ENCODE measurements around the gene RPS19. TPM values are rescaled to one million over a fixed set of nuclear protein-coding genes. Genes with fewer than 3 reads are reported as not detected.

RPS19 gene
- polyA plus RNA-seq, 1 donor (not counting 4 experiments of a cell fraction or from before 2014, with no cell fraction given), result 2,290 TPM

DNA sequence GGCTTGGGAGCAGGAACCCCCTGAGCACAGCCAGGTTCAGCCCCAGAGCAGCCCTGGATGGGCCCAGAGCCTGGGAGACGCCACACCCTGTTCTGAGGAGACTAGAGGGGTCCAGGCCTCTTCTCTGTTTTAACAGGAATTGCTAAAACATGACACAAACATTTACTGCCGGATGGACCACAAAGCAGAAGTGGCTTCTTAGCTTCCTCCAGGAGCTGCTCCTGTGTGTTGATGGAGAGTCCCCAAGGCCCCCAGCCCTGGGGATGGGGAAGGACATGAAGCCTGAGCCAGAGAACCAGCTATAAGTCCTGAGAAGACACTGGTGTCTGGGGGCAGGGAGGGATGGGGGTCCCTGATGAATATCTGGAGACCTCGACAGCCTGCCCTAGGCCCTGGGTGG, 49.0 kb upstream of the RPS19 start:
- Histone ChIP-seq H3K27me3 (ENCODE audit: control insufficient read depth, extremely low read depth, insufficient read depth, low read length) (peaks cover 6% of the 10 kb centered on the region), H3K4me3 (ENCODE audit: control insufficient read depth in 2 of 3, extremely low read depth in 1 of 3, insufficient read depth in 2 of 3, low read depth in 1 of 3, low read length in 3 of 3) (no peak overlapping the region), H3K4me2 (ENCODE audit: control insufficient read depth, extremely low read depth, insufficient read depth, low read depth, low read length) (no peak overlapping the region), H3K27ac (ENCODE audit: control insufficient read depth, insufficient read depth, low read length) (no peak overlapping the region), H3K9ac (ENCODE audit: control insufficient read depth, extremely low read depth, insufficient read depth, low read length) (no peak overlapping the region), H3K79me2 (ENCODE audit: control insufficient read depth, insufficient read depth, low read length) (no peaks in the 10 kb centered on the region), H3K36me3 (ENCODE audit: control insufficient read depth in 2 of 2, extremely low read depth in 1 of 2, insufficient read depth in 2 of 2, low read length in 2 of 2) (no peaks in the 10 kb centered on the region), H3K9me3 (ENCODE audit: control insufficient read depth, low read depth, low read length) (no peaks in the 10 kb centered on the region), H3K9me1 (ENCODE audit: control insufficient read depth, extremely low read depth, insufficient read depth, low read length) (no peaks in the 10 kb centered on the region), H2AFZ (ENCODE audit: control insufficient read depth, low read length) (no peak overlapping the region), H4K20me1 (ENCODE audit: control insufficient read depth, extremely low read depth, insufficient read depth, low read length) (no peaks in the 10 kb centered on the region), H3K4me1 (ENCODE audit: control insufficient read depth, extremely low read depth, insufficient read depth, low read length) (no peaks in the 10 kb centered on the region)
- FAIRE-seq (no peak), DNase-seq (ENCODE audit: low read depth, low spot score) (no peak)
- dilution Hi-C loops (cut with MboI; ENCODE audit: extremely low pct_ligation_motif_present, low sequenced_read_pairs), result no loop called here
- TF ChIP-seq, protein P1, sequence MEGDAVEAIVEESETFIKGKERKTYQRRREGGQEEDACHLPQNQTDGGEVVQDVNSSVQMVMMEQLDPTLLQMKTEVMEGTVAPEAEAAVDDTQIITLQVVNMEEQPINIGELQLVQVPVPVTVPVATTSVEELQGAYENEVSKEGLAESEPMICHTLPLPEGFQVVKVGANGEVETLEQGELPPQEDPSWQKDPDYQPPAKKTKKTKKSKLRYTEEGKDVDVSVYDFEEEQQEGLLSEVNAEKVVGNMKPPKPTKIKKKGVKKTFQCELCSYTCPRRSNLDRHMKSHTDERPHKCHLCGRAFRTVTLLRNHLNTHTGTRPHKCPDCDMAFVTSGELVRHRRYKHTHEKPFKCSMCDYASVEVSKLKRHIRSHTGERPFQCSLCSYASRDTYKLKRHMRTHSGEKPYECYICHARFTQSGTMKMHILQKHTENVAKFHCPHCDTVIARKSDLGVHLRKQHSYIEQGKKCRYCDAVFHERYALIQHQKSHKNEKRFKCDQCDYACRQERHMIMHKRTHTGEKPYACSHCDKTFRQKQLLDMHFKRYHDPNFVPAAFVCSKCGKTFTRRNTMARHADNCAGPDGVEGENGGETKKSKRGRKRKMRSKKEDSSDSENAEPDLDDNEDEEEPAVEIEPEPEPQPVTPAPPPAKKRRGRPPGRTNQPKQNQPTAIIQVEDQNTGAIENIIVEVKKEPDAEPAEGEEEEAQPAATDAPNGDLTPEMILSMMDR (optimal IDR thresholded peaks at IDR 0.05 in 1 of 3, IDR thresholded peaks at IDR 0.05 in 1 of 3, conservative IDR thresholded peaks at IDR 0.05 in 1 of 3; ENCODE audit: extremely low read depth in 1 of 3, insufficient read depth in 2 of 3, low read length in 3 of 3), result no peak
- TF ChIP-seq EZH2 (IDR thresholded peaks at IDR 0.05; ENCODE audit: low read length), result no peak

DNA sequence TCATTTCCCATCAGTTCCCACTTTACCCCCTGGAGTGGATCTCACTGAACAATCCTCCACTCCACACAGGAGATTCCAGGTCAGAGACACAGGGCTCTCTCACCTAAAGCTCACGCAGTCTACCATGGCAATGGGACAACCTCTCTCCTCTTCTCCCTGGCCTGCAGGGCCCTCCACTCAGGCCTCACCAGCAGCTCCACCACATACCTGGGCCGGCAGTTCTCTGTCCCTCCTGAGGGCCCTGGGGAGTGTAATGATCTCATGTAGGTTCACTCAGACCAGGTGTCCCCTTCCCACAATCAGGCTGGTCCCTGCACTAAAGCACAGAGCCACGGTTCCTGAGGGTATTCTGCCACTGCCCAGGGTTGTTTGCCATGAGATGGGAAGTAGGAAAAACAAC, 48.1 kb upstream of the RPS19 start:
- Histone ChIP-seq H4K20me1 (ENCODE audit: control insufficient read depth, extremely low read depth, insufficient read depth, low read length) (no peaks in the 10 kb centered on the region), H3K36me3 (ENCODE audit: control insufficient read depth in 2 of 2, extremely low read depth in 1 of 2, insufficient read depth in 2 of 2, low read length in 2 of 2) (no peaks in the 10 kb centered on the region), H3K9ac (ENCODE audit: control insufficient read depth, extremely low read depth, insufficient read depth, low read length) (no peak overlapping the region), H3K27me3 (ENCODE audit: control insufficient read depth, extremely low read depth, insufficient read depth, low read length) (peaks cover 6% of the 10 kb centered on the region), H3K79me2 (ENCODE audit: control insufficient read depth, insufficient read depth, low read length) (no peaks in the 10 kb centered on the region), H2AFZ (ENCODE audit: control insufficient read depth, low read length) (no peak overlapping the region), H3K9me3 (ENCODE audit: control insufficient read depth, low read depth, low read length) (no peaks in the 10 kb centered on the region), H3K4me2 (ENCODE audit: control insufficient read depth, extremely low read depth, insufficient read depth, low read depth, low read length) (no peak overlapping the region), H3K4me3 (ENCODE audit: control insufficient read depth in 2 of 3, extremely low read depth in 1 of 3, insufficient read depth in 2 of 3, low read depth in 1 of 3, low read length in 3 of 3) (no peak overlapping the region), H3K27ac (ENCODE audit: control insufficient read depth, insufficient read depth, low read length) (no peak overlapping the region), H3K4me1 (ENCODE audit: control insufficient read depth, extremely low read depth, insufficient read depth, low read length) (no peaks in the 10 kb centered on the region), H3K9me1 (ENCODE audit: control insufficient read depth, extremely low read depth, insufficient read depth, low read length) (no peaks in the 10 kb centered on the region)
- TF ChIP-seq, protein P1 (optimal IDR thresholded peaks at IDR 0.05 in 1 of 3, IDR thresholded peaks at IDR 0.05 in 1 of 3, conservative IDR thresholded peaks at IDR 0.05 in 1 of 3; ENCODE audit: extremely low read depth in 1 of 3, insufficient read depth in 2 of 3, low read length in 3 of 3), result no peak
- no peak for TF ChIP-seq EZH2 (IDR thresholded peaks at IDR 0.05; ENCODE audit: low read length)
- dilution Hi-C loops (cut with MboI; ENCODE audit: extremely low pct_ligation_motif_present, low sequenced_read_pairs), result no loop called here
- DNase-seq (ENCODE audit: low read depth, low spot score) (no peak), FAIRE-seq (no peak)

Data from keratinocyte (primary cell).